Body of pancreas (tissue), 4 donors: ENCODE measurements around the gene SLC6A8.

Source experiments
- POLR2A ChIP-seq, 3 donors: fragments of 450-650 bp; IDR thresholded peaks; one replicate each; pipeline ENCODE4 v1.6.1; 2016; ENCODE audit warnings: antibody characterized with exemption in 3 of 3, mild to moderate bottlenecking in 2 of 3
- TF ChIP-seq, protein P1 (sequence below), 7 experiments: fragments of 450-650 bp in 4 of 7; fragments of 200-600 bp in 3 of 7; sonication (generic) in 3 of 7; IDR thresholded peaks; one replicate each; pipeline ENCODE4 v1.5.1; 2016 to 2019; ENCODE audit warnings: antibody characterized with exemption in 7 of 7

DNA sequence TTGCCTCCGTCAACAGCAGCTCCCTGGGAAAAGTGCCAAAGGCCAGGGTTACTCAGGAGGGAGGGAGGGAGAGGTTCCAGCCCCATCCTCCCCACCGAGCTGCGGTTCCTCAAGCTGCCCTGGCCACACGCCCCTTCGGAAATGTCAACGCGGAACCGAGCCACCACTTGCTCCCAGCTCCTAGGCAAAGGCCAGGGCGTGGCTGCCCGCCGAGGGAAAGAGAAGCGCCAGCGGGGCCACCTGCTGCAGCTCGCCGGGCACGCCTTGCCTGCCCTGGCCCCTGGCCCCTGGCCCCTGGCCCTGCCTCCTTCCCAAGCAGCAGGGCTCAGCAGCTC is 15.3 kb downstream of the SLC6A8 start:
- TF ChIP-seq, protein P1, sequence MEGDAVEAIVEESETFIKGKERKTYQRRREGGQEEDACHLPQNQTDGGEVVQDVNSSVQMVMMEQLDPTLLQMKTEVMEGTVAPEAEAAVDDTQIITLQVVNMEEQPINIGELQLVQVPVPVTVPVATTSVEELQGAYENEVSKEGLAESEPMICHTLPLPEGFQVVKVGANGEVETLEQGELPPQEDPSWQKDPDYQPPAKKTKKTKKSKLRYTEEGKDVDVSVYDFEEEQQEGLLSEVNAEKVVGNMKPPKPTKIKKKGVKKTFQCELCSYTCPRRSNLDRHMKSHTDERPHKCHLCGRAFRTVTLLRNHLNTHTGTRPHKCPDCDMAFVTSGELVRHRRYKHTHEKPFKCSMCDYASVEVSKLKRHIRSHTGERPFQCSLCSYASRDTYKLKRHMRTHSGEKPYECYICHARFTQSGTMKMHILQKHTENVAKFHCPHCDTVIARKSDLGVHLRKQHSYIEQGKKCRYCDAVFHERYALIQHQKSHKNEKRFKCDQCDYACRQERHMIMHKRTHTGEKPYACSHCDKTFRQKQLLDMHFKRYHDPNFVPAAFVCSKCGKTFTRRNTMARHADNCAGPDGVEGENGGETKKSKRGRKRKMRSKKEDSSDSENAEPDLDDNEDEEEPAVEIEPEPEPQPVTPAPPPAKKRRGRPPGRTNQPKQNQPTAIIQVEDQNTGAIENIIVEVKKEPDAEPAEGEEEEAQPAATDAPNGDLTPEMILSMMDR (IDR thresholded peaks at IDR 0.05) = no peak
- TF ChIP-seq POLR2A (IDR thresholded peaks at IDR 0.05) = no peak
